ENCODE results near the gene CRTC1.

The CRTC1 gene

GRCh38 chr19:18761531-18762110, 78.1 kb downstream of the CRTC1 start:
- no peak for DNase-seq
- no peak overlapping the region for H3K4me3 Mint-ChIP-seq
- no peaks in the 10 kb centered on the region for H3K36me3 Mint-ChIP-seq (ENCODE audit: low read depth)
- no peaks in the 10 kb centered on the region for H3K4me1 Mint-ChIP-seq (ENCODE audit: low read depth)
- no peaks in the 10 kb centered on the region for H3K27me3 Mint-ChIP-seq
- no peak overlapping the region for H3K27ac Mint-ChIP-seq
- H3K9me3 Mint-ChIP-seq: no peaks in the 10 kb centered on the region

- Mint-ChIP-seq H3K4me3 (no peak overlapping the region), H3K9me3 (no peaks in the 10 kb centered on the region), H3K4me1 (ENCODE audit: low read depth) (no peaks in the 10 kb centered on the region), H3K27ac (no peak overlapping the region), H3K36me3 (ENCODE audit: low read depth) (peaks cover 3% of the 10 kb centered on the region), H3K27me3 (no peaks in the 10 kb centered on the region)
- no peak for DNase-seq
Measured at GRCh38 chr19:18762125-18763023, 78.9 kb downstream of the CRTC1 start.

GRCh38 chr19:18763674-18764590, 80.5 kb downstream of the CRTC1 start:
- Mint-ChIP-seq H3K4me1 (ENCODE audit: low read depth) (no peaks in the 10 kb centered on the region), H3K36me3 (ENCODE audit: low read depth) (peaks cover 4% of the 10 kb centered on the region), H3K4me3 (no peak overlapping the region), H3K9me3 (no peaks in the 10 kb centered on the region), H3K27me3 (no peaks in the 10 kb centered on the region), H3K27ac (no peak overlapping the region)
- no peak for DNase-seq

GRCh38 chr19:18764591-18765051, 81.1 kb downstream of the CRTC1 start:
- no peak overlapping the region for H3K4me3 Mint-ChIP-seq
- H3K36me3 Mint-ChIP-seq (ENCODE audit: low read depth): peaks cover 4% of the 10 kb centered on the region
- DNase-seq: no peak
- no peaks in the 10 kb centered on the region for H3K27me3 Mint-ChIP-seq
- no peak overlapping the region for H3K27ac Mint-ChIP-seq
- no peaks in the 10 kb centered on the region for H3K9me3 Mint-ChIP-seq
- H3K4me1 Mint-ChIP-seq (ENCODE audit: low read depth): no peaks in the 10 kb centered on the region

GRCh38 chr19:18765224-18765623, 81.7 kb downstream of the CRTC1 start:
- no peaks in the 10 kb centered on the region for H3K27me3 Mint-ChIP-seq
- no peak overlapping the region for H3K4me3 Mint-ChIP-seq
- no peaks in the 10 kb centered on the region for H3K4me1 Mint-ChIP-seq (ENCODE audit: low read depth)
- no peaks in the 10 kb centered on the region for H3K9me3 Mint-ChIP-seq
- peaks cover 4% of the 10 kb centered on the region for H3K36me3 Mint-ChIP-seq (ENCODE audit: low read depth)
- no peak for DNase-seq
- H3K27ac Mint-ChIP-seq: no peak overlapping the region

- peaks cover 4% of the 10 kb centered on the region for H3K36me3 Mint-ChIP-seq (ENCODE audit: low read depth)
- H3K9me3 Mint-ChIP-seq: no peaks in the 10 kb centered on the region
- H3K4me1 Mint-ChIP-seq (ENCODE audit: low read depth): no peaks in the 10 kb centered on the region
- H3K27ac Mint-ChIP-seq: no peak overlapping the region
- no peak overlapping the region for H3K4me3 Mint-ChIP-seq
- no peaks in the 10 kb centered on the region for H3K27me3 Mint-ChIP-seq
- DNase-seq: no peak
Measured at GRCh38 chr19:18768046-18768771, 84.7 kb downstream of the CRTC1 start.

GRCh38 chr19:18768997-18769891, 85.8 kb downstream of the CRTC1 start:
- Mint-ChIP-seq H3K27me3 (no peaks in the 10 kb centered on the region), H3K36me3 (ENCODE audit: low read depth) (peaks cover 4% of the 10 kb centered on the region), H3K9me3 (no peaks in the 10 kb centered on the region), H3K4me1 (ENCODE audit: low read depth) (no peaks in the 10 kb centered on the region), H3K27ac (no peak overlapping the region), H3K4me3 (no peak overlapping the region)
- no peak for DNase-seq

- Mint-ChIP-seq H3K36me3 (ENCODE audit: low read depth) (peaks cover 4% of the 10 kb centered on the region), H3K4me1 (ENCODE audit: low read depth) (no peaks in the 10 kb centered on the region), H3K9me3 (no peaks in the 10 kb centered on the region), H3K27me3 (no peaks in the 10 kb centered on the region), H3K27ac (no peak overlapping the region), H3K4me3 (no peak overlapping the region)
- no peak for DNase-seq
Measured at GRCh38 chr19:18769989-18770528, 86.6 kb downstream of the CRTC1 start.

GRCh38 chr19:18770663-18771327, 87.3 kb downstream of the CRTC1 start:
- no peaks in the 10 kb centered on the region for H3K27me3 Mint-ChIP-seq
- DNase-seq: no peak
- H3K4me1 Mint-ChIP-seq (ENCODE audit: low read depth): no peaks in the 10 kb centered on the region
- no peak overlapping the region for H3K27ac Mint-ChIP-seq
- H3K9me3 Mint-ChIP-seq: no peaks in the 10 kb centered on the region
- no peak overlapping the region for H3K4me3 Mint-ChIP-seq
- peaks cover 4% of the 10 kb centered on the region for H3K36me3 Mint-ChIP-seq (ENCODE audit: low read depth)

GRCh38 chr19:18771328-18772242, 88.1 kb downstream of the CRTC1 start:
- no peaks in the 10 kb centered on the region for H3K9me3 Mint-ChIP-seq
- DNase-seq: no peak
- H3K27me3 Mint-ChIP-seq: no peaks in the 10 kb centered on the region
- peaks cover 4% of the 10 kb centered on the region for H3K36me3 Mint-ChIP-seq (ENCODE audit: low read depth)
- H3K27ac Mint-ChIP-seq: no peak overlapping the region
- no peak overlapping the region for H3K4me3 Mint-ChIP-seq
- H3K4me1 Mint-ChIP-seq (ENCODE audit: low read depth): no peaks in the 10 kb centered on the region

GRCh38 chr19:18772620-18773587, 89.4 kb downstream of the CRTC1 start:
- H3K36me3 Mint-ChIP-seq (ENCODE audit: low read depth): no peaks in the 10 kb centered on the region
- no peak for DNase-seq
- H3K4me1 Mint-ChIP-seq (ENCODE audit: low read depth): peaks cover 1% of the 10 kb centered on the region
- H3K9me3 Mint-ChIP-seq: no peaks in the 10 kb centered on the region
- H3K27ac Mint-ChIP-seq: no peak overlapping the region
- H3K4me3 Mint-ChIP-seq: no peak overlapping the region
- no peaks in the 10 kb centered on the region for H3K27me3 Mint-ChIP-seq
